OCI-LY1 (cell line): Measurements from ENCODE around the gene PGA4.

ENCODE experiments used
- CTCF ChIP-seq: fragments of 200-600 bp; sonication (generic), shearing (Covaris generic); IDR thresholded peaks from 2 replicates; pipeline ENCODE4 v1.5.1; 2017; ENCODE audit warnings: mild to moderate bottlenecking, antibody characterized with exemption, low read length, moderate library complexity, mixed read lengths
- EZH2 ChIP-seq: fragments of 200-600 bp; sonication (generic), shearing (Covaris generic); IDR thresholded peaks from 2 replicates; pipeline ENCODE4 v1.8.0; 2017; ENCODE audit warnings: borderline replicate concordance, mixed run types, mild to moderate bottlenecking, antibody characterized with exemption, low read length, moderate library complexity, mixed read lengths

GRCh38 chr11:61172356-61172755 is 49.8 kb upstream of the PGA4 start:
- TF ChIP-seq CTCF (no peak), EZH2 (no peak)
